GM21360 (cell line): ENCODE measurements around the gene MASP2.
A peak's percentile ranks its signal among the peaks of the same experiment; 100 is the strongest.
"Not testable (repeated sequence)": the region's sequence is repeated elsewhere in the genome, so short reads cannot be mapped to it uniquely, and the experiment has no call there.

ENCODE experiments used
- ATAC-seq: cut with Tn5 transposase; IDR thresholded peaks from one replicate; pipeline ENCODE4 v1.9.1; 2021; ENCODE audit warnings: mild to moderate bottlenecking, moderate library complexity; ENCODE audit not compliant: unreplicated experiment

Gene MASP2

GRCh38 chr1:10992004-10992403 is 55.0 kb downstream of the MASP2 start:
- ATAC-seq, result not testable (repeated sequence)

DNA sequence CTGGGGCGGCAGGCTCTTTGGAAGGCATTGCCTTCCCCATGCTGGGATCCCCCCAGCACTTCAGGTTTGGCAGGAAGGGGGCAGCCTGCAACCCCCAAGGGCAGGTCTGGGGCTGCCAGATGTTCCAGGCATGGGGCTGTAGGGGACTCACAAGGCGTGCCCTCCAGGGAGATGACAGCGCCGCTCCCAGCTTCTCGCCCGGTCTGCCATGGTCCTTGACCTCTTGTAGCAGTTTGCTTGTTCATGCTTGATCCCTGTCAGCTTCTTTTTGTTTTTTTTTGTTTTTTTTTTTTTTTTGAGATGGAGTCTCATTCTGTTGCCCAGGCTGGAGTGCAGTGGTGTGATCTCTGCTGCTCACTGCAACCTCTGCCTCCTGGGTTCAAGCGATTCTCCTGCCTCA is 56.2 kb downstream of the MASP2 start:
- no peak for ATAC-seq

- not testable (repeated sequence) for ATAC-seq
These were observed 57.0 kb downstream of the MASP2 start for GRCh38 chr1:10989920-10990516.

DNA sequence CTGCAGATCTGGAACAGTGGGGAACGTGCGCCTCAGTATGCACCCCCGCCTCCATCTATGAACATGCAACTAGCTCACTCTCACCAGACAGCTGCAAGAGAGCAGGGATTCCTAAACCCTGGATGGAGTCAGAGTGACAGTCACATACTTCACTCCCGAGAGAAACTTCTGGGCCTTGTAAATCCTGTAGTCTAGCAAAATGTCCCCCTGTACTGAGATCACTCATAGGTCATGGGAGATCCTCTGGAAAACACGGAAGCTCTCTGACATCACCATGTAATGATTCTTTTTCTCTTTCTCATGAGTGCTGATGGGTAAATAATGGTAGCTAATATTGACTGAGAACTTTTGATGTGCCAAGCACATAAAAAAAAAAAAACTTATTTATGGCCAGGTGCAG is 57.9 kb downstream of the MASP2 start:
- ATAC-seq, result no peak

- no peak for ATAC-seq
These were observed 59.1 kb downstream of the MASP2 start for GRCh38 chr1:10987840-10988417.

DNA sequence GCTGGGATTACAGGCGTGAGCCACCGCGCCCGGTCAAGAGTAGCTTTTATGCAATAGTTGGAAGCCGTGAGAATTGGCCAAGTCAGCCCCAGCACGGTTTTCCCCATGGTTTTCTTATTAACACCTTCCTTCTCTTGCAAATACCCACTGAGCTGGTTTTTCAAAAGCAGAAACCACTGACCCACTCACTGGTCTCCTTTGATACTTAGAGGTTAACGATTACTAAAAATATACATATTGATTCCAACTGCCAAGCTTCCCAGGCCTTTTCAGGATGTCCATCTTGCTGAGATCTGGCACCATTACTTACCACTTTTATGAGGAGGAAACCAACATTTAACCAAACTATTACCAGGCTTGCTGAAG is 60.5 kb downstream of the MASP2 start:
- peak; percentile 29 for ATAC-seq

DNA sequence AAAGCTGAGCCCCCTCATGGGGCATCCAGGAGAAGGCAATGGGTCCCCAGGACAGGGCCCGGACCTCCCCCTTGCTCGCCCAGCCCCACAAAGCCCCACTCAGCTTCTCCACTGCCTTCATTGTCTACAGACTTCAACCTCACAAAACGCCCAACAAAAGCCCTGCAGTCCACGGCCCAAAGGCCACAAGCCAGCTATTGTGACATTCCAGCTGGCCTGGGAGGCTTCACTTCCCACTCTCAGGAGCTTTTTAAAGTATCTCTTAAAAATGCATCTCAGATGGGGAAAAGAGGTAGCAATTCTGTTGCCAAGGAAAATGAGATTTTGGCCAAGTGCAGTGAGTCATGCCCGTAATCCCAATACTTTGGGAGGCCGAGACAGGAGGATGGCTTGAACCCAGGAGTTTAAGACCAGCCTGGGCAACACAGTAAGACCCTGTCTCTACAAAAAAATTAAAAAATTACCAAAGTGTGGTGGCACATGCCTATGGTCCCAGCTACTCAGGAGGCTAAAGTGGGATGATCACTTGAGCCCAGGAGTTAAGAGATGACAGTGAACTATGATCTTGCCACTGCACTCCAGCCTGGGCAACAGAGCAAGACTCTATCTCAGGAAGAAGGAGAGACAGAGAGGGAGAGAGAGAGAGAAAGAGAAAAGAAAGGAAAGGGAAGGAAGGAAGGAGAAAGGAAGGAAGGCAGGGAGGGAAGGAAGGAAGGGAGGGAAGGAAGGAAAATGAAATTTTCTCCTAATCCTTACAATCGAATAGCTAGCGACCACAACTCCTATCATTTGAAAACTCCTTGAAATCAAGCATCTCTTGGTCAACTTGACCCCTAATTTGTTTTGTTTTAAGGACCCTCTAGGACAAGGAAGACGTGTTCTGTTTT is 66.0 kb downstream of the MASP2 start:
- no peak for ATAC-seq

DNA sequence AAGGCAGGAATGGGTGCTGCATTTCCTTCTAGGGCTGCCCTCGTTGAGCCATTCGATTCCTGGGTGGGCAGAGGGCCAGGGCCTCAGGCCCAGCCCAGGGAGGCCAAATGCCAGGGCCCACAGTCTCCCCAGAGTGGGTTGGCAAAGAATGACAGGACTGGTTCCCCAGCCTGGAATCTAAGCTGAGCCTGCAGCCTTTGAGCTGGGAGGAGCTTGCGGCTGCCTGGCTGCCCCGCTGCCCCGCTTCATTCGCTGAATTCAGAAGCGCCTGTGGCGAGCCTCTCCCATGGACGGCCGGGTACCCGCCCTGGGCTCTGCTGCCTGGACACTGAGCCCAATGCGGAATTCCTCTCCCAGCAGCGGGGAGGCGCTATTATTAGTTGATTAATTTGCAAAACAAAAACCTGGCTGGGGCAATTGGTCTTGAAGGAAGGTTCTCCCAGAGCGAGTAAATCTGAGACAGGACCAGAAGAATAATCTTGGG is 66.9 kb downstream of the MASP2 start:
- ATAC-seq, result no peak

GRCh38 chr1:10979483-10979920 is 67.5 kb downstream of the MASP2 start:
- ATAC-seq, result no peak

GRCh38 chr1:10978719-10979118 is 68.3 kb downstream of the MASP2 start:
- no peak for ATAC-seq
